GM19238 (cell line): ENCODE data around the gene TUBGCP2.

Experiments
- DNase-seq: peaks from one replicate; pipeline ENCODE4 v3.0.0; 2011; ENCODE audit warnings: low spot score; ENCODE audit not compliant: insufficient read length

Gene TUBGCP2, protein sequence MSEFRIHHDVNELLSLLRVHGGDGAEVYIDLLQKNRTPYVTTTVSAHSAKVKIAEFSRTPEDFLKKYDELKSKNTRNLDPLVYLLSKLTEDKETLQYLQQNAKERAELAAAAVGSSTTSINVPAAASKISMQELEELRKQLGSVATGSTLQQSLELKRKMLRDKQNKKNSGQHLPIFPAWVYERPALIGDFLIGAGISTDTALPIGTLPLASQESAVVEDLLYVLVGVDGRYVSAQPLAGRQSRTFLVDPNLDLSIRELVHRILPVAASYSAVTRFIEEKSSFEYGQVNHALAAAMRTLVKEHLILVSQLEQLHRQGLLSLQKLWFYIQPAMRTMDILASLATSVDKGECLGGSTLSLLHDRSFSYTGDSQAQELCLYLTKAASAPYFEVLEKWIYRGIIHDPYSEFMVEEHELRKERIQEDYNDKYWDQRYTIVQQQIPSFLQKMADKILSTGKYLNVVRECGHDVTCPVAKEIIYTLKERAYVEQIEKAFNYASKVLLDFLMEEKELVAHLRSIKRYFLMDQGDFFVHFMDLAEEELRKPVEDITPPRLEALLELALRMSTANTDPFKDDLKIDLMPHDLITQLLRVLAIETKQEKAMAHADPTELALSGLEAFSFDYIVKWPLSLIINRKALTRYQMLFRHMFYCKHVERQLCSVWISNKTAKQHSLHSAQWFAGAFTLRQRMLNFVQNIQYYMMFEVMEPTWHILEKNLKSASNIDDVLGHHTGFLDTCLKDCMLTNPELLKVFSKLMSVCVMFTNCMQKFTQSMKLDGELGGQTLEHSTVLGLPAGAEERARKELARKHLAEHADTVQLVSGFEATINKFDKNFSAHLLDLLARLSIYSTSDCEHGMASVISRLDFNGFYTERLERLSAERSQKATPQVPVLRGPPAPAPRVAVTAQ

DNA sequence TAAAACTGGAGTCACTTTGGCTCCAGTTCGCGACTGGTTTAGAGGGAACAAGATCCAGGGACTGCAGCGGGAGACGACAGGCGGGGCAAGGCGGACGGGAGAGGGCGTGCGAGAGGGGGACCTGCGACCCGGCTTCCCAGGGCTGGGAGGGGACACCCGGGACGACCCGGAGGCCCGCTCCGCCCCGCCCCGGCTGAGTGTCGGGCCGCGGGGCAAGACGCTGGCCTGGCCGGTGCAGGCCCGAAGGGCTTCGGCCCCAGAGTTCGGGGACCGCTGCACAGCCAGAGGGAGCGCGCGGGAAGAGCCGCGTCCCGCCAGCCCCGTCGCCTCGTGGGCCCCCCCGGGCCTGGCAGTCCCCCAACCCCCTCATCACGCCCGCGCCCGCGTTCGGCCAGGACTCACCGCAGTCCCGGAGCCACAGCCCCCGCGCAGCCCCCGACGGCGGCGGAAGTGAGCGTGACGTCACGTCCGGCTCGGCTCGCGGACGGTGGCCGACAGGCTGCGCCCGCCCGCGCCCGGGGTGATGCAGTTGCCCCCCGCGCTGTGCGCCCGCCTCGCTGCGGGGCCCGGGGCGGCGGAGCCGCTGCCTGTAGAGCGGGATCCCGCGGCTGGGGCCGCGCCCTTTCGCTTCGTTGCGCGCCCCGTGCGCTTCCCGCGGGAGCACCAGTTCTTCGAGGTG is at the start of gene TUBGCP2, which contains the start of gene ZNF511:
Gene TUBGCP2, minus strand, starts transcription at position 452 of the 679 bp plus-strand sequence. CDS start 5,931 bp downstream, outside the sequence.
Gene ZNF511, plus strand, starts transcription at position 494 of the 679 bp plus-strand sequence. Its CDS starts 30 bp downstream, at position 524.
- peak; percentile 89 for DNase-seq

DNA sequence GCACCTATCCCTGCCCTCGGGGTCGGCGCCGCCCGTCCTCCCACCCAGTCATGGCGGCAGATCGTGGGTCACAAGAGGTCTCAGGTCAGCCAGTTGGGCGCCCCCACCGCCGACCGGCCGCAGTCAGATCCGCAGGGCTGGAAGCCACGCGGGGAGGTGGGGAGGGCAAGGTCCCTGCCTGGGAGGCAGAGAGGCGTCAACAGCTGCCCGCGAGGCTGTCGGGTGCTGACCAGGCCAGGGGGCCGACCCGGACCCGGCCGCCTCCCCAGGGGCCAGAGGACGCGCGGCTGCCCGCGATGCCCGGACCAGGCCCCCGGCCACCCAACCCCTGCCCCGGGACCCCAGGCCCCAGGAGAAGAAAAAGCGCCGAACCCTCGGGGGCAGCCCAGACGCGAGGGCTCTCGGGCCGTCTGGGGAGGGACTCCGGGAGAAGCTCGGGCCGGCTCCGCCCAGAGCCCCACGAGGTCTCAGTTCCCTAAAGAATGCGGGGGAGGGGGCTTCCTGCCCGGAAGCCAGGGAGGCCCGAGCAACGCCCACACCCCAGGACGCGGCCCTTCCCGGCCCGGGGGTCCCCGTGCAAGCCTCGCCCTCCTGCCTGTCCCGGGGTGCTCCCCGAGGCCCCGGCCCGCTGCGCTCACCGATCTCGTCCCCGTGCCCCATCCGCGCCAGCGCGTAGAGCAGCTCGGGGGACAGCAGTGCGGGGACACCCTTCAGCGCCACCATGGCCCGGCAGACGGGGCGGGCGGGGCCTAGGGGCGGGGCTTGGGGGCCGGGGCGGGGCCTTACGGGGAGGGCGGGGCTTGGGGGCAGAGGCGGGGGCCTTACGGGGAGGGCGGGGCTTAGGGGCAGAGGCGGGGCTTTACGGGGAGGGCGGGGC is 48.9 kb upstream of the TUBGCP2 start, which contains the start of gene FUOM:
Gene FUOM, minus strand, starts transcription at position 735 of the 877 bp plus-strand sequence. Its CDS starts 12 bp downstream, at position 723.
- peak; percentile 92 for DNase-seq

DNA sequence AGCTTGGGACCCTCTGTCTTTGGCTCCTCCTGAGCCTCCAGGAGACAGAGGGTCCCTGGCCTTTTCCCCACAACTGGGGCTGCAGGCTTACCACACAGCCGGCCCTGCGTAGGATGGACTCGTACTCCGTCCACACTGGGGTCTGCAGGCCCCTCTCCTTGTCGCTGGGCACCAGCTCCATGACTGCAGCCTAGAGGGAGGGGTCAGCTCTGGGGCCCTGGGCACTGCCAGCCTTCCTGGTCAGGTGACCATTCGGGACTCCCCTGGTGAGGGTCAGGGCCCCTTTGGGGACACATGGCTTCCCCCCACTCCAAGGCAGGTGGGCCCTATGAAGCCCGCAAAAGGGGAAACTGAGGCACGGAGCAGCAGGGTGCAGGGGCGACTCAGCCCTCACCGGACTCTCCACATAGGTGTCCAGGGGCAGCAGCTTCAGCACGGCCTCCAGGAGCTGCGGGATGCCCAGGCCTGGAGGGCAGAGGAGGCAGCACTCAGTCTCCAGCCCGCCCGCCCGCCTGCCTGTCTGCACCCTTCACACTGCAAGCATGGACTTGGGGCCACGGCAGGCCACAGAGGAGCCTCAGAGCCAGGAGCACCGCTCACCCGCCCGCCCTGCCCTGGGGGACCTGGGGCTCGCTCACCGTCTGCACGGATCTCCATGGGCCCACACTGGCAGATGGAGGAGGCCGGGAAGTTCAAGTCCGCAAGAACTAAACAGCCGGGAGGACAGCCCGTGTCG is 48.0 kb upstream of the TUBGCP2 start:
- DNase-seq = no peak

DNA sequence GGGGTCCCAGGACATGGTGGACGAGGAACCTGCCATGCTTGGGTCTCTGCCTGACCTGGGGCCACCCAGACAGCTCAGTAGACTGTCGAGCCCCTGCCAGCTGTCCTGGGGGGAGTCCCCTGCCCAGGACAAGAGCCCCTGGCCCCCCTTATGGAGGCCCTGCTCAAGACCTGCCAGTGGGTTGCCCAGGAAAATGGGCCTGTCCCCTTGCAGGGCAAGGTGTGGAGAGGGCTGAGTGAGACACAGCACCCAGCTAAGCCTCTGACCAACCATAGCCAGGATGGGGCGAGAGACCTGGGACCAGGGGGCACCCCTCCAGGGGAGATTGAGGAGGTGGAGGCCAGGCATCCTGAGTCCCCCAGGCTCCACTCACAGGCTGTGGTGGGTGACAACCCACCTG is 47.3 kb upstream of the TUBGCP2 start:
- DNase-seq = no peak

DNA sequence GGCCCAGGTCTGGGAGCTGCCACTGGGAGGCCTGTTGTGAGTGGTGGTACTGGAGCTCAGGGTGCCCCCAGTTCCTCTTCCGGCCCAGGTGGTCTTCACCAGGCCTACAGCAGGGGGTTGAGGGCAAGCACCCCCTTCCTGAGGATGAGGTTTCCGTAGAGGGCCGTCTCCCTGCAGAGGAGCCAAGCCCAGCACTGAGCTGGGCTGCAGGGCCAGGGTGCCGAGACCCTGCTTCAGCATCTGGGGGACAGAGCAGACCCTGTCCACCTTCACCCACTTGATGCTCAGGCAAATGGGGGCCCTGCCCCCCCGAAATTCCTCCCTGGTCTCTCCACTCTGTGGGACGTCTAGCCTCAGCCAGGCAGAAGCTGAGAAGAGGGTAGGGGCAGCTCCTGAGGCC is 46.6 kb upstream of the TUBGCP2 start:
- DNase-seq = no peak

DNA sequence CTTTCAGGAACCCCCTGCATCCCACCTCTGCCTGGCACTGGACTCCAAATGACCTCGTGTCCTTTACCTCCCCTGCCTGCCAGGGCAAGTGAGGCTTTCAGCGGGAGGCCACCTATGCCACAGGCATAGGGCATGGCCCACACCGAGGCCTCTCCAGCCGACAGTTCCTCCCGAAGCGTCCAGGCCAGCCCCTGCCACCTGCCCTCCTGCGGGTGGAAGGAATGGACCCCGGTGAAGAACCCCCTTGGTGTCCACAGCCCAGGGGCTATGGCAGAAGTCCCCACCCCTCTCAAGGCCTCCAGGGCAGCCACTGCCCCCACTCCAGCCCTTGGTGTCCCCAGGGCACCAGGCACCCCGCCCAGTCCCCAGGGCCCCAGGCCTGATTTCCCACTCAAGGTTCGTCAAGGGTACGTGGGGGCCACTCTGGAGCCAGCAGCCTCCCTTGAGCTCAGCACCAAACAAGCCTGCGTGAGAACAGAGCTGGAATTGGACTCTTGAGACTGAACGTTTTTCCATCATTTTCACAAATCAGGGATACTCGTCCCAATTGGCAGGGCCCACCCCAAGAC is 46.1 kb upstream of the TUBGCP2 start:
- no peak for DNase-seq

DNA sequence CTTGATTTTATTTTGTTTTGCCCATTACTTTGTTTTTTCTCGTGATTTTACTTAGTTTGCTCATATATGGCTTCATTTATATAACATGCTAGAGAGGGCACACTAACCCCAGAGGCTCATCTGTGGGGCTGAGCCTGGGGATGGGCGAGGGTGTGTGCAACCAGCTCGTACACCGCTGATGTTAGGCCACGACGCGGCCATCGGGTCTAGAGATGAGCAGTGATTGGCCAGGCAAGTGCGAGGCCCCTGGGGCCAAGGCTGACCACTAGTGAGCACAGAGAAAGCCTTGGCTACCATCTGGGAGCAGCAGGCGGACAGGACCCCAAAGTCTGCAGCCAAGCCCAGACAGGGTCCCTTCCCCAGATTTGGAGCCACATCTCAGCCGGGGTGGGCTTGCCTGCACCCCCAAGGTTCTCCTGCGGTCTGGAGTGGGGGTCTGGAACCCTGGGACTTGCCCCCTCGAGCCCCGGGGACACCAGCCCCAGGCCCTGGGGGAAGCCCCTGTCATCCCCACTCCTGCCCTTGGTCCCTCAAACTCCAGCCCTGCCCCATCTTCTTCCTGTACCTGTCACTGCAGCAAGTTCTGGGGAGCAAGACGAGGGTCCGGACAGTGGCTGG is 45.4 kb upstream of the TUBGCP2 start:
- no peak for DNase-seq

DNA sequence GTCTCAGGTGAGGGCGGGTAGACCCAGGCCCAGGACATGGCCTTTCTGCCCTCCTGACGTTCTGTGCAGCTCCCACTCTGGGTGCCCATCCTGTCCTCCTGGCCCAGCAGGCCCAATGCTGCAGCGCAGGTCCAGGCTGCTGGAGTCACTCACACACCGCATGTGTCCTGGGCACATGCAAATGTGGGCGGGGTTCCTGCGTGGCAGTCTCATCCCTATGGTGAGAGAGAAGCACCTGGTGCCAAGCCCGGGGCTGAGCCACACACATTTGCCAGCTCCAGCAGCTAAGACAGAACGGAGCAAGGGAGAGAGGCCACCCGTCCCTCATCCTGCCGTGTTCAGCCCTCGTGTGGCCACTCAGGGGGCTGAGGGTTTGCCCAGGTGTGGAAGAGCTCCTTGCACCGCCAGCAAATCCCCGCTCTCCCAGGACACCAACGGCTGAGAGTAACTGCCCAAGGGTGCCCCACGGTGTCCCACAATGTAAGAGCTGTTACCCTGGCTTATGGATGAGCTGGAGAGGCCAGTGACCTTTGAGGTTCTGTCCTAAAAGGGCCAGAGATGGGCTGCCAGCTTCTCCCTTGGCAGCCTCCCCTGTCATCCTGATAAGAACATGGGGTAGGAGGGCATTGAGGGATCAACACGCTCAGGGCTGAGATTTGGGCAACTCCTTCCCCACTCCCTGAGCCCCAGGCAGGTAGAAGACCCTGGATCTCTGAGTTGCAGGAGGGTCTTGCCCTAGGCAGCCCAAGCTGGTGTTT is 44.7 kb upstream of the TUBGCP2 start:
- DNase-seq = no peak

DNA sequence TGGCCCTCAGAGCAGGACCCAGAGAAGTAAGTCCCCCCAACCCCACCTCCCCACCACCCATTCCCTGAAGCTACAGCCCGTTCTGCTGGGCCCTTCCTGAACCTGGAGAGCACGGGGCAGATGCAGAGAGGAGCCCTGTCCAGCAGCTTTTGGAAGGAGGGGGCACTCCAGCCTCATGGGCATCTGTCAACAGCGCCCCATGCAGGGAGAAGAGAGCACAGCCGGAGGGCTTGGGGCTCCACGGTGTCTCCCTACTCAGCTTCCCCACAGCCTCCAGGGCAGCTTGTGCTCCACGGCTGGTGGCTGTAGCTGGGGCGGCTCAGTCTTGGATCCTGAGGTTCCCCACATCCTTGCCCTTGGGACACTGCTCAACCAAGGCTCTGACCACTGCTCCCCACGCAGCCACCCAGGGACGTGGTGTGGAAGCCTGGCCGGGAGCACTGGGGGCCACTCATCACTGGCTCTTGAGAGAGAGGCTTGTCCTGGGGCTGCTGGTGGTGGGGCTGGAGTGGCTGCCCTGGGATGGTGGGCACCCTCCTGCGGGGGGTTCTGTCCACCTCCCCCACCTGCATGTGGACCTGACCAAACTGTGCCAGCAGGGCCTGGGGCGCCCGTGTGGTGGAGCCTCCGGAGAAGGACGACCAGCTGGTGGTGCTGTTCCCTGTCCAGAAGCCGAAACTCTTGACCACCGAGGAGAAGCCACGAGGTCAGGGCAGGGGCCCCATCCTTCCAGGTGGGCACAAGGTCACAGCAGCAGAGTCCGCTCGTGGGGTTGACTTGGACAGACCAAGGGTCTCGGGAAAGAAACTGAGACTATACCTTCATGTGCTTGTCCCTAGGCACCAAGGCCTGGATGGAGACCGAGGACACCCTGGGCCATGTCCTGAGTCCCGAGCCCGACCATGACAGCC is 43.0 kb upstream of the TUBGCP2 start:
- DNase-seq = no peak

DNA sequence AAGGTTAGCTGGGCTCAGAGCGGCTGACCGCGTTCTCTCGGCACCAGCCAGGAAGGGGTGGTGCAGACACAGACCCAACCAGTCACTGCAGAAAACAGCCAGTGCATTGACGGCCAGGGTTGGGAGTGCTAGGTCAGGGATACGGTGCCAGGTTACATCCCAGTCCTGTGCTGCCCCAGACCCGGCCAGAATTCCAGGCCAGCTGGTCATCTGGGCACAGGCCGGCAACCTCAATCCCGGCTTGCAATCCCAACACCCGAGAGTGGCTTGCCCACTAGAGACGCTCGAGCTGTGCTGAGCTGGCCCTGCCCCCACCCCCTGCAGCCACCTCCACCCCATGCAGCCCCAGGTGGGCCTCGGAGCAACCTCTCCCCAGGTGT is 42.3 kb upstream of the TUBGCP2 start:
- no peak for DNase-seq

DNA sequence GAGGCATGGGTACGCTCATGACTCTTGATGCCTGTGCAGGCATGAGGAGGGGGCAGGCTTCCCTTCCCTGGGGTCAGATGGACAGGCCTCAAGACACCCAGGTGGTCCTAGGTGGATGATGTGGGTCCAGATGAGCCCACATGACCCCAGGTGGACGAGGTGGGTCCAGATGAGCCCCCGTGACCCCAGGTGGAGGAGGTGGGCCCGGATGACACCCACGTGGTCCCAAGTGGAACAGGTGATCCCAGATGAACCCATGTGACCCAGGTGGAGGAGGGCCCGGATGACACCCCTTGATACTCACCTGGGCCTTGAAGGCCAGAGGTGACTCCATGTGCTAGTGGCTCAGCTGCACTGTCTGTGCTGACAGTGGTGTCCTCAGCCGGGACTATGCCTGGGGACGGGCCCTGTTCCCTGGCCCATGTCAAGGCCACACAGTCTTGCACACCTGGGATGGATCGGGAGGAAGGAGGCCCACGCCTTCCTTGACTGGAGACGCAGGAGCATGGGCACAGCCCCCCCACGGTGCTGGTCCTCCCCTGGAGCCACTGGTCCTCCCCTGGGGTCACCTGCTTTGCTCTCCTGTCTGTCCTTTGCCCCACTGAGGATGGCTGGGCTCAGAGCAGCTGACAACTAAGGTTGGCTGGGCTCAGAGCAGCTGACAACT is 41.7 kb upstream of the TUBGCP2 start:
- DNase-seq = no peak

DNA sequence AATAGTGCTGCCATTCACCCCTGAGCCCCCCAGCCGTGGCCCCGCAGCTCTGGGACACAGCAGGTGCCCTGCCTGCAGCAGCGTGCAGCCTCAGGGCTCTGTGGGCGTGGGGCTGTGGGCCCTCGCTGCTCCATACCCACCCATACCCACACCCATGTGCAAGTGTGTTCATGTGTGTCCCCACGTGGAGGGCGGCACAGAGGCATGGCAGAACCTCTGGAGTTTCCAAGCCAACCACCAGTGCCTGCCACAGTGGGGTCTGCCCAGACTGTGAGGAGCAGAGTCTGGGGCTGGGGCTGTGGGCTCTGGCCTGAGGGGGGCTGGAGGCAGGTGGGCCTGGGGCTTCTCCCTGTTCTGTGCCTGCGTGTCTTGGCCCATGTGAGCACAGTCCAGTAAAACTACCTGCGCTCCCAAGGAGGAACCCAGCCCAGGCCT is 40.9 kb upstream of the TUBGCP2 start:
- no peak for DNase-seq

DNA sequence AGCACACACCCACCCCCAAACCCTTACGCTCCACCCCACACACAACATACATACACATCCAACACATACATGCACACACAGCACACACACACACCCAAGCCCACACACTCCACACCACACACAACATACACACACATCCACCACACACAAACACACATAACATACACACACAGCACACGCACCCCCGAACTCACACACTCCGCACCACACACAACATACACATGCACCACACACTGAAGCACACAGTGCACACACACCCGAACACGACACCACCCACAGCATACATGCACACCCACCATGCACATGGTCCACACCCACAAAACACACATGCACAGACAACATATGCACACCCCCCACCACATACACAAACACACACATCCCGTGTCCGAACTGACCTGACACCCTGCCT is 40.5 kb upstream of the TUBGCP2 start:
- DNase-seq = no peak

DNA sequence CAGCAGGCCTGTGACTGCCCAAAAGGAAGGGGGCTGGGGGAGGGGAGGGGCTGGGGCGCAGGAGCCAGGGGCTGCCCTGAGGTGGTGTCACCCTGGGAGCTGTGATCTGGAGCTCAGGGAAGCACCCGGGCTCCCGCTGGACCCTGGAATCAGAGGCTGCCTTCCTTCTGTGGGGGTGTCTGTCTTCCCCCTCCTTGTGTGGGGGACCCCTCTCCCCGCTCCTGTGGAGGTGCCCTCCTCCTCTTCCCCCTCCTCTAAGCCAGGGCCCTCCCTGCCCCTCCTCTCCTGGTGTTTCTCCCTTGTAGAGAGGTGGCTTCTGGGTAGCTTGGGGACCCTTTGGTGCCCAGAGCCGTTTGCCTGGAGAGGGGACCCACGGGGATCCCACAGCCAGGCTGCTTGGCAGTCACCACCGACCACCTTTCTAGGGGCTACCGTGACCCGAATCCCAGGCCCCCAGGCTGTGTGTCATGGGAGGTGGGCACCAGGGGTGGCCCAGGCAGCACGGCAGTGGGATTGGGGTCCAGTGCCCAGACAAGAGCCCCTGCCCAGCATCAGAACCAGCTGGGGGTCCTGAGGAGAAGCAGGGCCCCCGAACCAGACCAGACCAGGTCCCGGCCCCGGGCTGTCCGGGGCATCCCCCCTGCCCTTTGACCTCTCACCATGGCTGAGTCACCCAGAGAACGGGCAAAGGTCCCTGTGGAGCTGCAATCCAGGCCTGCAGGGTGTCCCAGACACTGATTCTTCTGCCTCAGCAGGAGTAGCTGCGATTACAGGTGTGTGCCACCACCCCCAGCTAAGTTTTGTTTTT is 39.2 kb upstream of the TUBGCP2 start:
- no peak for DNase-seq

DNA sequence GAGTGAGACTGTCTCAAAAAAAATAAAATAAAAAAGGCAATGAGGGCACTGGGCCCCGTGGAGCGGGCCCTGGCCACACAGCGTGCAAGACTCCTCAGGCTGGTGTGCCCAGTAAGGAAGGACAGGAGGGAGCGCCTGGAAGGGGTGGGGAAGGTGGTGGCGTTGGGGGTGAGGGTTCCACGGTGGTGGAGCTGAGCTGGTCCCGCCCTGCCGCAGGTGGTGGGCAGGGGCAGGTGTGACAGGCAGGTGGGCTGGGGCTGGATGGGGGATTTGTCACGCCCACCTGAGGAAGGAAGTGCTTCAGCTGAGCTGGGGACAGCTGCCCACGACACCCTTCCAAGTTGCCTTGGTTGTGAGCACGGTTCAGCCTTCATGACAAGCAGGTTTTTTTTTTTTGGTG is 37.7 kb upstream of the TUBGCP2 start:
- DNase-seq = no peak

DNA sequence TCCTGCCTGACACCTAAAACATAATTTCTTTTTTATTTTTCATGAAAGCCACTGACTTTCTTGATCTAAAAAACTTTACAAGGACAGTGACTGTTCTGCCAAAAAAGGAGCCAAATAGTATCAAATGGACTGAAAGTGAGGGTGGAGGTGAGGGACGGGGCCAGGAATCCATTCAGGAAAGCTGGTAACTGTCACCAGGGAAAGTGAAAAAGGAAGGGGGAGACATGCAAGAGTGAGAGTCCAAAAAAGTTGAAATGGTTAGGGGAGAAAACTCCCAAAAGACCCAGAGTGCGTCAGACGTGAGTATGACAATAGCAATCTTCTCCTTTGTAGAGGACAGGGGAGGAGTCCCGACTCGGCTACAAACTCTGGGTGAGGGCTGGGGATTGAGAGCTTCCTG is 35.6 kb upstream of the TUBGCP2 start:
- no peak for DNase-seq
